ENCODE results near the gene C17orf78.
"Not testable (repeated sequence)": the region's sequence is repeated elsewhere in the genome, so short reads cannot be mapped to it uniquely, and the experiment has no call there.

C17orf78 gene

GRCh38 chr17:37400505-37400904 lies 24.7 kb downstream of the C17orf78 start:
- CTCF ChIA-PET: no interaction called here
- Histone ChIP-seq H3K27me3 (replicated peaks in 2 of 5; ENCODE audit: control insufficient read depth in 4 of 5, insufficient read depth in 5 of 5, low read length in 4 of 5) (no peaks in the 10 kb centered on the region), H3K4me3 (ENCODE audit: control insufficient read depth in 1 of 7, extremely low read depth in 1 of 7, insufficient read depth in 4 of 7, low read depth in 2 of 7, low read length in 6 of 7) (no peak overlapping the region), H3K4me1 (ENCODE audit: control extremely low read depth in 1 of 4, control insufficient read depth in 4 of 4, insufficient read depth in 4 of 4, low read length in 3 of 4) (peaks cover 0 to 10% (median 9%) of the 10 kb centered on the region in 4 experiments), H3K27ac (ENCODE audit: insufficient read depth in 1 of 2, low read depth in 1 of 2, low read length in 2 of 2, poor library complexity in 1 of 2, severe bottlenecking in 2 of 2) (no peak overlapping the region), H3K36me3 (ENCODE audit: control insufficient read depth in 4 of 4, insufficient read depth in 4 of 4, low read length in 3 of 4) (no peaks in the 10 kb centered on the region), H3K9me3 (ENCODE audit: control extremely low read depth in 1 of 5, control insufficient read depth in 4 of 5, insufficient read depth in 2 of 5, low read depth in 1 of 5, low read length in 4 of 5) (no peaks in the 10 kb centered on the region)
- no peak for DNase-seq
- POLR2A ChIA-PET: no interaction called here

- H3K27ac ChIP-seq (ENCODE audit: insufficient read depth in 1 of 2, low read depth in 1 of 2, low read length in 2 of 2, poor library complexity in 1 of 2, severe bottlenecking in 2 of 2); POLR2A ChIA-PET: not testable (repeated sequence)
- CTCF ChIA-PET: interaction anchor here (1.0 to 1.7 kb wide), 2 partner anchors 27 to 32 kb away, joined by 3 read pairs; no protein-coding TSS in a partner anchor
Observed at GRCh38 chr17:37405522-37405921, 29.7 kb downstream of the C17orf78 start.

GRCh38 chr17:37405955-37406634 lies 30.3 kb downstream of the C17orf78 start:
- peak overlapping the region in 1 of 2 experiments; percentile 85 for H3K27ac ChIP-seq (ENCODE audit: insufficient read depth in 1 of 2, low read depth in 1 of 2, low read length in 2 of 2, poor library complexity in 1 of 2, severe bottlenecking in 2 of 2)
- ChIA-PET POLR2A (no interaction called here), CTCF (interaction anchor here (1.0 to 1.7 kb wide), 2 partner anchors 28 to 33 kb away, joined by 3 read pairs; no protein-coding TSS in a partner anchor)
- peaks cover 5 to 30% (median 18%) of the 10 kb centered on the region in 4 experiments for H3K4me1 ChIP-seq (ENCODE audit: control extremely low read depth in 1 of 4, control insufficient read depth in 4 of 4, insufficient read depth in 4 of 4, low read length in 3 of 4)
- H3K36me3 ChIP-seq (ENCODE audit: control insufficient read depth in 4 of 4, insufficient read depth in 4 of 4, low read length in 3 of 4): peaks cover 1 to 9% (median 5%) of the 10 kb centered on the region in 4 experiments
- no peak for DNase-seq
- H3K27me3 ChIP-seq (replicated peaks in 2 of 5; ENCODE audit: control insufficient read depth in 4 of 5, insufficient read depth in 5 of 5, low read length in 4 of 5): no peaks in the 10 kb centered on the region
- WGBS (ENCODE audit: insufficient coverage): 0% methylated on average over 20 of the region's 21 CpGs
- H3K9me3 ChIP-seq (ENCODE audit: control extremely low read depth in 1 of 5, control insufficient read depth in 4 of 5, insufficient read depth in 2 of 5, low read depth in 1 of 5, low read length in 4 of 5): no peaks in the 10 kb centered on the region
- H3K4me3 ChIP-seq (ENCODE audit: control insufficient read depth in 1 of 7, extremely low read depth in 1 of 7, insufficient read depth in 4 of 7, low read depth in 2 of 7, low read length in 6 of 7): peak overlapping the region; percentile 78 to 96 (median 81)

More at GRCh38 chr17:37405522-37405921, 29.7 kb downstream of the C17orf78 start:
- H3K36me3 ChIP-seq (ENCODE audit: control insufficient read depth in 4 of 4, insufficient read depth in 4 of 4, low read length in 3 of 4); H3K9me3 ChIP-seq (ENCODE audit: control extremely low read depth in 1 of 5, control insufficient read depth in 4 of 5, insufficient read depth in 2 of 5, low read depth in 1 of 5, low read length in 4 of 5); DNase-seq; H3K27me3 ChIP-seq (replicated peaks in 2 of 5; ENCODE audit: control insufficient read depth in 4 of 5, insufficient read depth in 5 of 5, low read length in 4 of 5): not testable (repeated sequence)
- H3K4me1 ChIP-seq (ENCODE audit: control extremely low read depth in 1 of 4, control insufficient read depth in 4 of 4, insufficient read depth in 4 of 4, low read length in 3 of 4): peaks cover 5 to 30% (median 18%) of the 10 kb centered on the region in 4 experiments
- peak overlapping the region in 4 of 7 experiments; percentile 78 to 96 (median 85) for H3K4me3 ChIP-seq (ENCODE audit: control insufficient read depth in 1 of 7, extremely low read depth in 1 of 7, insufficient read depth in 4 of 7, low read depth in 2 of 7, low read length in 6 of 7)
- 92% methylated on average over 5 of the region's 14 CpGs for WGBS (ENCODE audit: insufficient coverage)

- ChIA-PET CTCF (interaction anchor here (0.7 to 2.0 kb wide), 3 partner anchors 18 to 28 kb away, joined by 3 to 5 read pairs (median 3); no protein-coding TSS in a partner anchor), POLR2A (no interaction called here)
- under 1% methylated on average over 59 of the region's 98 CpGs for WGBS (ENCODE audit: insufficient coverage)
- Histone ChIP-seq H3K9me3 (ENCODE audit: control extremely low read depth in 1 of 5, control insufficient read depth in 4 of 5, insufficient read depth in 2 of 5, low read depth in 1 of 5, low read length in 4 of 5) (no peaks in the 10 kb centered on the region), H3K36me3 (ENCODE audit: control insufficient read depth in 4 of 4, insufficient read depth in 4 of 4, low read length in 3 of 4) (peaks cover 3 to 14% (median 9%) of the 10 kb centered on the region in 4 experiments), H3K4me3 (ENCODE audit: control insufficient read depth in 1 of 7, extremely low read depth in 1 of 7, insufficient read depth in 4 of 7, low read depth in 2 of 7, low read length in 6 of 7) (peak within 1 kb of the TSS; percentile 80 to 96 (median 94)), H3K27ac (ENCODE audit: insufficient read depth in 1 of 2, low read depth in 1 of 2, low read length in 2 of 2, poor library complexity in 1 of 2, severe bottlenecking in 2 of 2) (peak within 1 kb of the TSS; percentile 61 to 85), H3K4me1 (ENCODE audit: control extremely low read depth in 1 of 4, control insufficient read depth in 4 of 4, insufficient read depth in 4 of 4, low read length in 3 of 4) (peaks cover 5 to 30% (median 18%) of the 10 kb centered on the region in 4 experiments), H3K27me3 (replicated peaks in 2 of 5; ENCODE audit: control insufficient read depth in 4 of 5, insufficient read depth in 5 of 5, low read length in 4 of 5) (no peaks in the 10 kb centered on the region)
- DNase-seq: peak; percentile 78 to 90 (median 86)
Observed at GRCh38 chr17:37406635-37407461, 31.1 kb downstream of the C17orf78 start, which contains the start of the genes ACACA and TADA2A. ACACA (minus strand) TSS chr17:37406836; CDS start chr17:37406299, 537 bp downstream. TADA2A (plus strand) TSS chr17:37406886; CDS start chr17:37411366, 4,480 bp downstream.

- peaks cover 4 to 20% (median 10%) of the 10 kb centered on the region in 4 experiments for H3K36me3 ChIP-seq (ENCODE audit: control insufficient read depth in 4 of 4, insufficient read depth in 4 of 4, low read length in 3 of 4)
- POLR2A ChIA-PET; H3K27ac ChIP-seq (ENCODE audit: insufficient read depth in 1 of 2, low read depth in 1 of 2, low read length in 2 of 2, poor library complexity in 1 of 2, severe bottlenecking in 2 of 2); H3K27me3 ChIP-seq (replicated peaks in 2 of 5; ENCODE audit: control insufficient read depth in 4 of 5, insufficient read depth in 5 of 5, low read length in 4 of 5); DNase-seq; H3K9me3 ChIP-seq (ENCODE audit: control extremely low read depth in 1 of 5, control insufficient read depth in 4 of 5, insufficient read depth in 2 of 5, low read depth in 1 of 5, low read length in 4 of 5): not testable (repeated sequence)
- peaks cover 5 to 30% (median 18%) of the 10 kb centered on the region in 4 experiments for H3K4me1 ChIP-seq (ENCODE audit: control extremely low read depth in 1 of 4, control insufficient read depth in 4 of 4, insufficient read depth in 4 of 4, low read length in 3 of 4)
- 98% methylated on average over 13 of the region's 13 CpGs for WGBS (ENCODE audit: insufficient coverage)
- CTCF ChIA-PET: interaction anchor here (2.0 kb wide), 1 partner anchor 19 kb away, joined by 5 read pairs; no protein-coding TSS in a partner anchor
- H3K4me3 ChIP-seq (ENCODE audit: control insufficient read depth in 1 of 7, extremely low read depth in 1 of 7, insufficient read depth in 4 of 7, low read depth in 2 of 7, low read length in 6 of 7): peak overlapping the region in 2 of 7 experiments; percentile 24 to 94
Observed at GRCh38 chr17:37408145-37408479, 32.3 kb downstream of the C17orf78 start.

- Histone ChIP-seq H3K36me3 (ENCODE audit: control insufficient read depth in 4 of 4, insufficient read depth in 4 of 4, low read length in 3 of 4) (peaks cover 14 to 39% (median 21%) of the 10 kb centered on the region in 4 experiments), H3K4me1 (ENCODE audit: control extremely low read depth in 1 of 4, control insufficient read depth in 4 of 4, insufficient read depth in 4 of 4, low read length in 3 of 4) (peaks cover 5 to 23% (median 10%) of the 10 kb centered on the region in 4 experiments), H3K4me3 (ENCODE audit: control insufficient read depth in 1 of 7, extremely low read depth in 1 of 7, insufficient read depth in 4 of 7, low read depth in 2 of 7, low read length in 6 of 7) (no peak overlapping the region), H3K27ac (ENCODE audit: insufficient read depth in 1 of 2, low read depth in 1 of 2, low read length in 2 of 2, poor library complexity in 1 of 2, severe bottlenecking in 2 of 2) (no peak overlapping the region), H3K9me3 (ENCODE audit: control extremely low read depth in 1 of 5, control insufficient read depth in 4 of 5, insufficient read depth in 2 of 5, low read depth in 1 of 5, low read length in 4 of 5) (no peaks in the 10 kb centered on the region), H3K27me3 (replicated peaks in 2 of 5; ENCODE audit: control insufficient read depth in 4 of 5, insufficient read depth in 5 of 5, low read length in 4 of 5) (no peaks in the 10 kb centered on the region)
- 96% methylated on average over 2 of the region's 3 CpGs for WGBS (ENCODE audit: insufficient coverage)
- CTCF ChIA-PET: no interaction called here
- POLR2A ChIA-PET: no interaction called here
- no peak for DNase-seq
Observed at GRCh38 chr17:37410357-37410756, 34.6 kb downstream of the C17orf78 start.

Measured in common myeloid progenitor, CD34-positive (primary cell).